RWPE2 (cell line): Measurements from ENCODE around the gene TIA1.
A peak's percentile ranks its signal among the peaks of the same experiment; 100 is the strongest.
"Not testable (repeated sequence)": the region's sequence is repeated elsewhere in the genome, so short reads cannot be mapped to it uniquely, and the experiment has no call there.

ENCODE experiments used
- ATAC-seq: fragments of 200-7000 bp; cut with Tn5 transposase; 3 replicates; pipeline ENCODE4 v1.9.1; 2021; ENCODE audit warnings: low read depth
- DNase-seq: peaks from one replicate; pipeline ENCODE4 v3.0.0-alpha.2; 2020; ENCODE audit warnings: low spot score
- H3K27ac ChIP-seq: fragments of 450-650 bp; 2 replicates; pipeline ENCODE4 v1.5.1; 2017; ENCODE audit warnings: mild to moderate bottlenecking; ENCODE audit not compliant: poor library complexity, severe bottlenecking
- H3K27me3 ChIP-seq: fragments of 250-450 bp; sonication (Bioruptor Pico); 2 replicates; pipeline ENCODE4 v1.5.1; 2021; ENCODE audit warnings: mild to moderate bottlenecking, moderate library complexity; ENCODE audit not compliant: insufficient read depth, poor library complexity, severe bottlenecking
- H3K36me3 ChIP-seq: fragments of 250-450 bp; sonication (Bioruptor Pico); 2 replicates; pipeline ENCODE4 v1.5.1; 2020; ENCODE audit warnings: low read depth, mild to moderate bottlenecking, moderate library complexity
- H3K4me1 ChIP-seq: fragments of 250-450 bp; sonication (Bioruptor Pico); 2 replicates; pipeline ENCODE4 v1.5.1; 2021; ENCODE audit warnings: mild to moderate bottlenecking, moderate library complexity; ENCODE audit not compliant: insufficient read depth, poor library complexity, severe bottlenecking
- H3K4me3 ChIP-seq: fragments of 250-450 bp; sonication (Bioruptor Pico); 2 replicates; pipeline ENCODE4 v1.5.1; 2021; ENCODE audit warnings: mild to moderate bottlenecking, moderate library complexity; ENCODE audit not compliant: severe bottlenecking
- H3K9me3 ChIP-seq: fragments of 250-450 bp; sonication (Bioruptor Pico); 2 replicates; pipeline ENCODE4 v1.5.1; 2021; ENCODE audit warnings: mild to moderate bottlenecking, moderate library complexity; ENCODE audit not compliant: severe bottlenecking
- CTCF ChIP-seq: fragments of 450-650 bp; IDR thresholded peaks from one replicate; pipeline ENCODE4 v1.5.1; 2017; ENCODE audit warnings: mild to moderate bottlenecking, moderate library complexity; ENCODE audit not compliant: poor library complexity, severe bottlenecking

Gene TIA1

GRCh38 chr2:70192516-70192915 lies 55.9 kb downstream of the TIA1 start:
- DNase-seq: no peak
- TF ChIP-seq CTCF: no peak
- H3K27ac ChIP-seq: peak overlapping the region; percentile 14
- H3K4me1 ChIP-seq: peaks cover 8% of the 10 kb centered on the region
- ATAC-seq: no peak
- H3K9me3 ChIP-seq: no peaks in the 10 kb centered on the region
- no peaks in the 10 kb centered on the region for H3K36me3 ChIP-seq
- H3K27me3 ChIP-seq: no peaks in the 10 kb centered on the region
- no peak overlapping the region for H3K4me3 ChIP-seq

GRCh38 chr2:70191244-70191735 lies 57.1 kb downstream of the TIA1 start:
- no peaks in the 10 kb centered on the region for H3K36me3 ChIP-seq
- no peak for TF ChIP-seq CTCF
- ATAC-seq (no peak), DNase-seq (no peak)
- no peaks in the 10 kb centered on the region for H3K9me3 ChIP-seq
- H3K27ac ChIP-seq: peak overlapping the region; percentile 77
- no peaks in the 10 kb centered on the region for H3K27me3 ChIP-seq
- peak overlapping the region; percentile 60 for H3K4me3 ChIP-seq
- peaks cover 8% of the 10 kb centered on the region for H3K4me1 ChIP-seq

- peak; percentile 93 for DNase-seq
- TF ChIP-seq CTCF: no peak
- Histone ChIP-seq H3K4me1 (peaks cover 8% of the 10 kb centered on the region), H3K36me3 (no peaks in the 10 kb centered on the region), H3K4me3 (peak within 1 kb of the TSS; percentile 60), H3K27ac (peak within 1 kb of the TSS; percentile 77), H3K9me3 (no peaks in the 10 kb centered on the region), H3K27me3 (no peaks in the 10 kb centered on the region)
- peak; percentile 91 for ATAC-seq
These were observed 57.8 kb downstream of the TIA1 start, which contains the start of gene C2orf42 for GRCh38 chr2:70190418-70191243. Gene C2orf42 (minus strand): TSS chr2:70191019. CDS start chr2:70181985, 9,034 bp downstream.

GRCh38 chr2:70188460-70188859 lies 60.0 kb downstream of the TIA1 start:
- Histone ChIP-seq H3K27ac (no peak overlapping the region), H3K36me3 (no peaks in the 10 kb centered on the region), H3K4me1 (peaks cover 8% of the 10 kb centered on the region), H3K9me3 (no peaks in the 10 kb centered on the region), H3K4me3 (no peak overlapping the region), H3K27me3 (no peaks in the 10 kb centered on the region)
- no peak for ATAC-seq
- no peak for DNase-seq
- no peak for TF ChIP-seq CTCF

DNA sequence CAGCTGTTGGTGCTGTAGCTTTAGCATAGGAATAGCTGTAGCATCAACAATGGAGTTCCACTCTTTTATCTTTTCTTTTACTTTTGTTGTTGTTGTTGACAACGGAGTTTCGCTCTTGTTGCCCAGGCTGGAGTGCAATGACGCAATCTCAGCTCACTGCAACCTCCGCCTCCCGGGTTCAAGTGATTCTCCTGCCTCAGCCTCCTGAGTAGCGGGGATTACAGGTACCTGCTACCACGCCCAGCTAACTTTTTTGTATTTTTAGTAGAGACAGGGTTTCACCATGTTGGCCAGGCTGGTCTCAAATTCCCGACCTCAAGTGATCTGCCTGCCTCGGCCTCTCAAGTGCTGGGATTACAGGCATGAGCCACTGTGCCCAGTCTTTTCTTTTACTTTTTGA lies 61.3 kb downstream of the TIA1 start:
- H3K4me3 ChIP-seq, DNase-seq, H3K4me1 ChIP-seq, H3K36me3 ChIP-seq, H3K27ac ChIP-seq, ATAC-seq, H3K27me3 ChIP-seq, H3K9me3 ChIP-seq: not testable (repeated sequence)
